K562 (cell line): ENCODE results near the gene PRDM12. TPM values are rescaled to one million over a fixed set of nuclear protein-coding genes. Genes with fewer than 3 reads are reported as not detected.

Source experiments
- ATAC-seq: fragments of 200-7000 bp; cut with Tn5 transposase; 3 replicates; pipeline ENCODE4 v1.9.1; 2020; ENCODE audit warnings: moderate library complexity
- BruUV-seq: library from RNA; stranded (reverse); fragments of 400-500 nt; replicated peaks from 2 replicates; lab custom pipeline; 2021; lab: Mats Ljungman, UMichigan
- CTCF ChIA-PET: fragments of 300-600 bp; formaldehyde crosslinking; extraction: SDS; loops from one replicate; lab custom pipeline; 2021; ENCODE audit warnings: low intra/inter-chr PET ratio; lab: Yijun Ruan, JAX
- POLR2A ChIA-PET: fragments of 300-600, 350-650 bp; sonication (Branson Sonifier 250); formaldehyde crosslinking; extraction: SDS; loops from one replicate; lab custom pipeline; 2021; ENCODE audit warnings: antibody characterized with exemption, inconsistent platforms; lab: Yijun Ruan, JAX
- DNase-seq, 4 experiments: peaks; one replicate each; pipeline versions ENCODE4 v3.0.0 to v3.0.0-alpha.2; 2011 to 2018; ENCODE audit warnings: low spot score in 3 of 4, mixed read lengths in 3 of 4; ENCODE audit errors: extremely low read depth in 1 of 4
- FAIRE-seq: peaks from 2 replicates; lab custom pipeline; 2011; peaks lifted over from hg19 to GRCh38; lab: Jason Lieb, UNC
- H2AFZ ChIP-seq: 2 replicates; pipeline ENCODE4 v1.6.0; 2011; ENCODE audit warnings: low read depth, low read length, control low read depth, inconsistent platforms
- H3K27ac ChIP-seq: fragments of 200-600 bp; 3 replicates; pipeline ENCODE4 v1.8.0; 2011; ENCODE audit warnings: low read depth, mild to moderate bottlenecking, control low read depth, inconsistent platforms, low read length, moderate library complexity, mixed read lengths; ENCODE audit errors: extremely low read depth
- H3K27me3 ChIP-seq, 2 experiments: fragments of 300-600 bp in 1 of 2; 2 replicates in 1 of 2; 3 replicates in 1 of 2; pipeline versions ENCODE4 v1.6.0 to v1.8.0; 2011; ENCODE audit warnings: inconsistent platforms in 2 of 2, low read length in 2 of 2, mild to moderate bottlenecking in 1 of 2, mixed read lengths in 1 of 2, moderate library complexity in 1 of 2; ENCODE audit not compliant: control insufficient read depth in 2 of 2, insufficient read depth in 2 of 2
- H3K36me3 ChIP-seq: fragments of 300-600 bp; 3 replicates; pipeline ENCODE4 v1.8.0; 2011; ENCODE audit warnings: mild to moderate bottlenecking, low read length, inconsistent platforms; ENCODE audit not compliant: control insufficient read depth, insufficient read depth
- H3K4me1 ChIP-seq, 2 experiments: fragments of 200-600 bp in 1 of 2; replicated peaks in 1 of 2; 2 replicates in 1 of 2; 3 replicates in 1 of 2; pipeline versions ENCODE4 v1.5.1 to v1.8.0; 2011; ENCODE audit warnings: inconsistent platforms in 2 of 2, low read length in 2 of 2, mild to moderate bottlenecking in 1 of 2, mixed read lengths in 1 of 2, moderate library complexity in 1 of 2; ENCODE audit not compliant: control insufficient read depth in 2 of 2, insufficient read depth in 2 of 2
- H3K4me2 ChIP-seq: 2 replicates; pipeline ENCODE4 v1.6.1; 2011; ENCODE audit warnings: low read length, control low read depth, inconsistent platforms, mixed read lengths; ENCODE audit not compliant: insufficient read depth
- H3K4me3 ChIP-seq: fragments of 200-600 bp; sonication (generic), shearing (Covaris generic); 2 replicates; pipeline ENCODE4 v1.5.1; 2016; ENCODE audit warnings: control low read depth, inconsistent platforms
- H3K79me2 ChIP-seq: fragments of 200-600 bp; 3 replicates; pipeline ENCODE4 v1.8.0; 2011; ENCODE audit warnings: low read length, inconsistent platforms; ENCODE audit not compliant: control insufficient read depth, insufficient read depth
- H3K9ac ChIP-seq, 2 experiments: 2 replicates each; pipeline versions ENCODE4 v1.6.0 to v1.6.1; 2011; ENCODE audit warnings: low read depth in 2 of 2, low read length in 2 of 2, control low read depth in 1 of 2, inconsistent platforms in 1 of 2, mild to moderate bottlenecking in 1 of 2, mixed read lengths in 1 of 2; ENCODE audit not compliant: insufficient read depth in 1 of 2
- H3K9me1 ChIP-seq: one replicate; pipeline ENCODE4 v1.6.0; 2011; ENCODE audit warnings: inconsistent platforms, mild to moderate bottlenecking, low read length, moderate library complexity; ENCODE audit not compliant: control insufficient read depth, insufficient read depth
- H3K9me3 ChIP-seq: replicated peaks from 2 replicates; pipeline ENCODE4 v1.5.1; 2011; ENCODE audit warnings: low read depth, low read length, inconsistent platforms; ENCODE audit not compliant: control insufficient read depth, insufficient read depth
- H4K20me1 ChIP-seq: replicated peaks from 2 replicates; pipeline ENCODE4 v1.6.1; 2011; ENCODE audit warnings: low read length, inconsistent platforms, mixed read lengths; ENCODE audit not compliant: control insufficient read depth, insufficient read depth
- BCLAF1 ChIP-seq, 2 experiments: fragments of 450-650 bp in 1 of 2; IDR thresholded peaks; 2 replicates each; pipeline ENCODE4 v1.6.1; 2011 to 2017; ENCODE audit warnings: low read depth in 2 of 2, antibody characterized with exemption in 1 of 2, borderline replicate concordance in 1 of 2, low read length in 1 of 2, mild to moderate bottlenecking in 1 of 2, mixed read lengths in 1 of 2; ENCODE audit not compliant: control insufficient read depth in 1 of 2
- DLX4 ChIP-seq: fragments of 250-450 bp; sonication (Bioruptor Pico); IDR thresholded peaks from 2 replicates; pipeline ENCODE4 v1.6.1; 2021; ENCODE audit warnings: mild to moderate bottlenecking
- JUNB ChIP-seq: fragments of 450-650 bp; formaldehyde crosslinking; conservative IDR thresholded peaks from 2 replicates; pipeline ENCODE4 v1.4.0; 2020; ENCODE audit warnings: mild to moderate bottlenecking
- LEF1 ChIP-seq: fragments of 450-650 bp; IDR thresholded peaks from 2 replicates; pipeline ENCODE4 v1.6.1; 2016; ENCODE audit warnings: mild to moderate bottlenecking
- PCBP1 ChIP-seq: fragments of 200-400 bp; formaldehyde crosslinking; IDR thresholded peaks from 2 replicates; pipeline ENCODE4 v1.6.1; 2018; ENCODE audit warnings: mild to moderate bottlenecking, low read depth, low read length; ENCODE audit not compliant: poor library complexity, severe bottlenecking
- PML ChIP-seq: IDR thresholded peaks from 2 replicates; pipeline ENCODE4 v1.6.1; 2012; ENCODE audit warnings: low read length, inconsistent platforms
- SIN3B ChIP-seq: fragments of 450-650 bp; IDR thresholded peaks from 2 replicates; pipeline ENCODE4 v1.6.1; 2017; ENCODE audit warnings: low read depth, mild to moderate bottlenecking, moderate library complexity
- SMARCB1 ChIP-seq: IDR thresholded peaks from 2 replicates; pipeline ENCODE4 v1.6.1; 2011; ENCODE audit warnings: improper control_type of control experiment, low read depth; ENCODE audit not compliant: insufficient read length
- TFE3 ChIP-seq: fragments of 450-650 bp; formaldehyde crosslinking; IDR thresholded peaks from 2 replicates; pipeline ENCODE4 v1.4.0; 2020; ENCODE audit warnings: mild to moderate bottlenecking, mixed read lengths
- THRAP3 ChIP-seq: fragments of 450-650 bp; IDR thresholded peaks from 2 replicates; pipeline ENCODE4 v1.6.1; 2016; ENCODE audit warnings: mild to moderate bottlenecking, inconsistent platforms, borderline replicate concordance
- ZBTB12 ChIP-seq: fragments of 250-450 bp; sonication (Bioruptor Pico); IDR thresholded peaks from 2 replicates; pipeline ENCODE4 v1.4.0; 2020
- ZFP1 ChIP-seq: fragments of 450-650 bp; formaldehyde crosslinking; IDR thresholded peaks from 2 replicates; pipeline ENCODE4 v1.4.0; 2020; ENCODE audit warnings: mild to moderate bottlenecking, mixed read lengths
- ZHX1 ChIP-seq: fragments of 150-350 bp; conservative IDR thresholded peaks from 2 replicates; pipeline ENCODE4 v1.6.1; 2014; ENCODE audit warnings: low read length
- WGBS: fragments of 100-300 bp; shearing (Covaris generic); methylation state at CpG from one replicate; pipeline ENCODE4 v1.1.6; 2016; ENCODE audit warnings: low coverage, mixed read lengths; ENCODE audit not compliant: insufficient coverage; ENCODE audit errors: missing lambda C conversion rate; 5-methylcytosine and 5-hydroxymethylcytosine counted together
- in situ Hi-C: fragments of 300-500 bp; cut with MboI; formaldehyde crosslinking; loops from 4 replicates; pipeline ENCODE4 v1.15.0; 2018; ENCODE audit warnings: inconsistent platforms, mixed read lengths
- intact Hi-C: fragments of 100-400 bp; cut with micrococcal nuclease; formaldehyde crosslinking; loops from 2 replicates; pipeline ENCODE4 v1.14.2; 2022
- polyA plus RNA-seq, 8 experiments: library from polyadenylated mRNA; depleted of rRNA in 4 of 8; stranded (reverse) in 5 of 8; unstranded in 3 of 8; fragments of >200 nt; fragmentation: Nextera tagmentation in 2 of 8; fragmentation: Illumina TruSeq in 1 of 8; extraction: Ambion mirVana in 2 of 8; extraction: Trizol in 1 of 8; gene quantifications; 2 replicates each; pipeline versions ENCODE4 v1.2.1 to v1.2.3, GENCODE V29; 2011 to 2014; ENCODE audit warnings: inconsistent platforms in 1 of 8, missing spikeins in 1 of 8
- total RNA-seq, 7 experiments: library from RNA; depleted of rRNA in 6 of 7; stranded (reverse); fragments of >200 nt in 6 of 7; fragmentation: Illumina TruSeq in 2 of 7; extraction: Trizol in 2 of 7; gene quantifications; 2 replicates each; pipeline versions ENCODE4 v1.2.1 to v1.2.3, GENCODE V29; 2011 to 2021; ENCODE audit warnings: low replicate concordance in 1 of 7

Gene PRDM12
- total and polyA plus RNA-seq, 9 of the 15 experiments (the other 6 are each of a cell fraction or from before 2014, with no cell fraction given), result 0.04 to 0.22 (median 0.07) TPM; not detected in 3

GRCh38 chr9:130669965-130670364, 5.6 kb downstream of the PRDM12 start:
- CTCF ChIA-PET, result no interaction called here
- H2AFZ ChIP-seq, result no peak overlapping the region
- FAIRE-seq, result no peak
- H3K9me3 ChIP-seq, result no peaks in the 10 kb centered on the region
- TF ChIP-seq LEF1, result no peak
- no peak for TF ChIP-seq PCBP1
- no peak for TF ChIP-seq ZBTB12 (CRISPR knock-in tag)
- TF ChIP-seq ZHX1, result no peak
- TF ChIP-seq DLX4 (CRISPR knock-in tag), result no peak
- no peak for TF ChIP-seq SMARCB1
- no peak for TF ChIP-seq SIN3B
- no peak for TF ChIP-seq ZFP1
- TF ChIP-seq PML, result no peak
- TF ChIP-seq TFE3 (CRISPR knock-in tag), result no peak
- no peak for TF ChIP-seq JUNB
- TF ChIP-seq BCLAF1 (IDR thresholded peaks at IDR 0.05; ENCODE audit: borderline replicate concordance in 1 of 2, control insufficient read depth in 1 of 2, low read depth in 2 of 2, low read length in 1 of 2), result no peak
- TF ChIP-seq THRAP3, result no peak
- TF ChIP-seq, all 486 proteins: peak for 0
- POLR2A ChIA-PET, result interaction anchor here (0.6 to 1.0 kb wide), 2 partner anchors 12 to 1014 kb away, joined by 3 read pairs; no protein-coding TSS in a partner anchor
- Histone ChIP-seq H3K4me1 (peaks cover 3 to 16% of the 10 kb centered on the region in 2 experiments; a peak in 3 of 5 replicates), H3K27me3 (peaks cover 22 to 34% of the 10 kb centered on the region in 2 experiments), H3K36me3 (no peaks in the 10 kb centered on the region), H3K9ac (no peak overlapping the region), H3K4me3 (no peak overlapping the region), H3K4me2 (no peak overlapping the region), H3K79me2 (no peaks in the 10 kb centered on the region), H3K9me1 (no peaks in the 10 kb centered on the region), H3K27ac (no peak overlapping the region), H4K20me1 (no peaks in the 10 kb centered on the region; the same call in 1 of the 2 replicates)
- intact Hi-C loops, result no loop called here
- WGBS, result 42% methylated on average over 4 of the region's 4 CpGs
- in situ Hi-C loops, result no loop called here
- DNase-seq (no peak), ATAC-seq (no peak; the same call in 1 of the 3 replicates)
- no TSS peak for BruUV-seq
